A549 (cell line): Measurements from ENCODE around the gene PGM1.
A peak's percentile ranks its signal among the peaks of the same experiment; 100 is the strongest.

ENCODE experiments used
- CTCF ChIP-seq: fragments of >200 bp; sonication (Bioruptor Twin); formaldehyde crosslinking; IDR thresholded peaks from 3 replicates; pipeline ENCODE4 v1.5.1; 2016
- EP300 ChIP-seq, 2 experiments: fragments of >200 bp; sonication (Bioruptor Twin); formaldehyde crosslinking; IDR thresholded peaks; 2 replicates in 1 of 2; 3 replicates in 1 of 2; pipeline ENCODE4 v1.6.1; 2016 to 2017
- MAFK ChIP-seq: fragments of 450-650 bp; IDR thresholded peaks from 2 replicates; pipeline ENCODE4 v1.6.1; 2014; ENCODE audit not compliant: partially characterized antibody
- MAX ChIP-seq: IDR thresholded peaks from 2 replicates; pipeline ENCODE4 v1.6.1; 2012
- NPAS2 ChIP-seq: fragments of 250-450 bp; sonication (Bioruptor Pico); IDR thresholded peaks from 2 replicates; pipeline ENCODE4 v1.8.0; 2022; ENCODE audit warnings: mild to moderate bottlenecking, moderate library complexity, borderline replicate concordance
- POLR2A ChIP-seq: IDR thresholded peaks from 2 replicates; pipeline ENCODE4 v1.6.1; 2012; ENCODE audit warnings: mild to moderate bottlenecking, low read length
- RCOR1 ChIP-seq: fragments of 150-350 bp; IDR thresholded peaks from 2 replicates; pipeline ENCODE4 v1.6.1; 2014; ENCODE audit warnings: antibody characterized with exemption, low read length, low read depth
- ZFP36 ChIP-seq: fragments of 450-650 bp; IDR thresholded peaks from 2 replicates; pipeline ENCODE4 v1.6.1; 2014; ENCODE audit warnings: borderline replicate concordance; ENCODE audit not compliant: partially characterized antibody

GRCh38 chr1:63678200-63678599 lies 85.0 kb downstream of the PGM1 start:
- TF ChIP-seq POLR2A: no peak
- no peak for TF ChIP-seq MAFK
- TF ChIP-seq NPAS2: no peak
- TF ChIP-seq MAX: no peak
- peak; percentile 57 for TF ChIP-seq ZFP36
- no peak for TF ChIP-seq CTCF
- no peak for TF ChIP-seq EP300 (IDR thresholded peaks at IDR 0.05)
- no peak for TF ChIP-seq RCOR1
